ENCODE results near the gene TLE4.

TLE4 gene

DNA sequence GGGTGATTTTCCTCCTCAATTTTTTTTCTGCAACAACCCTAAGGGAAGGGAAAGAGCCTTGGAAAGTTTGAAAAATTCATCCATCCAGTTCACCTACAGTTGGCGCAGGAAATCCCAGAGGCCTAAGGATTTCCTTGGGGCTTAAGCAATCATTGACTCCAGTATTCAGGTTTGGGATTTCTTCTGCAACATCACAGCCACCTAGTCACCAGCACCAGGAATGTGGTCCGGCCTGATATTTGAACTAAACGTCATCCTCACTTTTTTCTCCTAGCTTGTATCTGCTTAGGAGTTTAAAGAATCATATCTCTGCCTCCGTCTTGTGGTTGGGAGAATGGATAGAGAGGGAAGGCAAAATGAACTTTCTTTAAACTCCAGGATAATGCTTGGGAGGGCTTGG is 20.2 kb upstream of the TLE4 start:
- DNase-seq (ENCODE audit: low read depth in 1 of 2, low spot score in 1 of 2): no peak
- TF ChIP-seq POLR2AphosphoS5 (IDR thresholded peaks at IDR 0.05; ENCODE audit: low read depth): no peak
- TF ChIP-seq SPI1 (IDR thresholded peaks at IDR 0.05; ENCODE audit: borderline replicate concordance, low read depth): no peak
- no peak for TF ChIP-seq GABPA (IDR thresholded peaks at IDR 0.05; ENCODE audit: low read depth)
- Histone ChIP-seq H3K27me3 (ENCODE audit: insufficient read depth, poor library complexity, severe bottlenecking) (no peaks in the 10 kb centered on the region), H3K27ac (replicated peaks) (no peak overlapping the region; the same call in 1 of the 2 replicates), H3K4me3 (replicated peaks; ENCODE audit: insufficient read depth, low read length) (no peak overlapping the region)

DNA sequence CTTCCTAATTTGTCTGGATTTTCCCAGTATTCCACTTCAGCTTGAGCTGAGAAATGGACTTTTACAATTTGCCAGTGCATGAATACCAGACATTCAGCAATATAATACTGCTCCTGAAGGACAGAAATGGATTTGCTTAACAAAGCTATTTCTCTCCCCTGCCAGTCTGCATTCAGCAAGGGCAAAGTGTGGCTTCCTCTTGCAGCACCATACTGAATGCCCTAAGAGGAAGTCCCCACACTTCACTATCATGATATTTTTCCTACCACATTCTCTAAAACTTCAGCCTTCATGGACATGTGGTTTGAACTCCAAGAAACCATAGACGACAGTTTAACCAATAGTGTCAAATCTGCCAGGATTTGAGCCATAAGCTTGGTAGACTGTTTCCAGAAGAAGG is 19.8 kb upstream of the TLE4 start:
- no peak overlapping the region for H3K4me3 ChIP-seq (replicated peaks; ENCODE audit: insufficient read depth, low read length)
- H3K27ac ChIP-seq (replicated peaks): no peak overlapping the region; the same call in 1 of the 2 replicates
- H3K27me3 ChIP-seq (ENCODE audit: insufficient read depth, poor library complexity, severe bottlenecking): no peaks in the 10 kb centered on the region
- peak; percentile 48 to 66 for DNase-seq (ENCODE audit: low read depth in 1 of 2, low spot score in 1 of 2)
- 0 out of 2 replicates have a peak, but pooled peaks have one; percentile 36 for TF ChIP-seq POLR2AphosphoS5 (IDR thresholded peaks at IDR 0.05; ENCODE audit: low read depth)
- TF ChIP-seq SPI1 (IDR thresholded peaks at IDR 0.05; ENCODE audit: borderline replicate concordance, low read depth): peak; percentile 93
- no peak for TF ChIP-seq CTCF (IDR thresholded peaks at IDR 0.05; ENCODE audit: insufficient read depth, low read length)
- TF ChIP-seq GABPA (IDR thresholded peaks at IDR 0.05; ENCODE audit: low read depth): no peak

DNA sequence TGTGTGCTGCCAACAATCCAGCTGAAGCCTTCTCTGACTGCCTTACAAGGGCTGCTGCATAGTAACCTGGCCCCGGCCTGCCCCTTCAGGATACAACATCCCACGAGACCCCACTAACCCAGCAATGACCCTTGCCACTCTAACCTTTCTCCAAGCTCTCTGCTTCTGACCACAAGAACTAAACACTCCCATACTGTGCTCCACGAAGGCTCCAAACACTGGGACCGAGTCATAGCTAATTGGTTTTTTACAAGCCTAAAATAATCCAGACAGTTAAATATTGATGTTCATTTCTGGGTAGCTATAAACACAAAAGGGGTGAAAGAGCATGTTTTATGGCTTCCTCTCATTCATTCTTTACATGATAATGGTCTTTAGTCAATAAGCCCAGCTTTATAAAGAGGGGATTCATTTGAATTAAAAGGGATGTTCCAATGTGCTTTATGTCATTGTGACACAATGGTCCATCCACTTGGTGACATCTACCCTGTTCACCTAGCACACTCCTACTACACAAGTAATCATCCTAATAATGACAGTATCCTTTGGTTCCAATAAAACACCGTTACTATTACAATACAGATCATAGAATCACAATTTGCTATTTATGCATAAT is 16.2 kb upstream of the TLE4 start:
- TF ChIP-seq REST (IDR thresholded peaks at IDR 0.05; ENCODE audit: insufficient replicate concordance, low read depth) (no peak), GABPA (IDR thresholded peaks at IDR 0.05; ENCODE audit: low read depth) (no peak), CTCF (IDR thresholded peaks at IDR 0.05; ENCODE audit: insufficient read depth, low read length) (no peak), POLR2AphosphoS5 (IDR thresholded peaks at IDR 0.05; ENCODE audit: low read depth) (no peak), SPI1 (IDR thresholded peaks at IDR 0.05; ENCODE audit: borderline replicate concordance, low read depth) (no peak)
- Histone ChIP-seq H3K27ac (replicated peaks) (no peak overlapping the region), H3K4me3 (replicated peaks; ENCODE audit: insufficient read depth, low read length) (no peak overlapping the region), H3K27me3 (ENCODE audit: insufficient read depth, poor library complexity, severe bottlenecking) (no peaks in the 10 kb centered on the region)
- no peak for DNase-seq (ENCODE audit: low read depth in 1 of 2, low spot score in 1 of 2)

DNA sequence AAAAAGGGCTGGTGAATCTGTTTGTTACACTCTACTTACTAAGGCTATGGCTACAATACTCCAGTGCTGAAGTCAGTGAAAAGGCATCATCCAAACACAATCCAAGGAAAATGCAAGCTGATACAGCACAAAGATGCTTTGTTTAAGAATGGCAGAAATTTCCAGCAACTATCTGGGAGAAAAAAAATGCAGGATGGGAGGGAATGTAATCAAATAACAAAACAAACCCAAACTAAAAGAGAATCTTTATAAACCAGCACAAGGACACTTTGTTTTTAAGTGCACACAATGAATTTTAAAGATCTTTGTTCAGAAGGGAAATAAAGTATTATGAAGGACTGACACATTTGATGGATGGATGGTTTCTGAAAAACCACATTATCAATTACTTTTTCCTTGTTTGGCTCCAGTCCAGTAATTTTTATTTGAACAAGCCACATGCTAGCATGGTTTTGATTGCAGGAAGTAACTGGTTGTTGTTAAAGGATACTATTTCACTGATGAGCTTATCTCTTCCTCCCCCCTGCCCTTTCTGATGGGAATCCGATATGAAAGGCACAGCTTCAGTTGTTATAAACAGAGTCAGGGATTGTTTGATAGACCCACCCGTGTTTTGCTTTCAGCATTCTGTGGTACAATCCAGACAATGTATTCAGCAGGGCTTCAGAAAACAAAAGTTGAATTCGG is 12.1 kb upstream of the TLE4 start:
- no peak for DNase-seq (ENCODE audit: low read depth in 1 of 2, low spot score in 1 of 2)
- Histone ChIP-seq H3K27ac (replicated peaks) (no peak overlapping the region), H3K4me3 (replicated peaks; ENCODE audit: insufficient read depth, low read length) (no peak overlapping the region), H3K27me3 (ENCODE audit: insufficient read depth, poor library complexity, severe bottlenecking) (no peaks in the 10 kb centered on the region)
- TF ChIP-seq POLR2AphosphoS5 (IDR thresholded peaks at IDR 0.05; ENCODE audit: low read depth) (no peak), REST (IDR thresholded peaks at IDR 0.05; ENCODE audit: insufficient replicate concordance, low read depth) (no peak), GABPA (IDR thresholded peaks at IDR 0.05; ENCODE audit: low read depth) (no peak), SPI1 (IDR thresholded peaks at IDR 0.05; ENCODE audit: borderline replicate concordance, low read depth) (no peak)

Data from HL-60 (cell line).